Endodermal cell (in vitro differentiated cells): ENCODE measurements around the gene DNAH8. TPM values are rescaled to one million over a fixed set of nuclear protein-coding genes. Genes with fewer than 3 reads are reported as not detected.

ENCODE experiments used
- DNase-seq: peaks from one replicate; pipeline ENCODE4 v3.0.0-alpha.2; 2017
- H3K27ac ChIP-seq: 2 replicates; pipeline ENCODE4 v1.5.1; 2013; ENCODE audit warnings: mild to moderate bottlenecking, low read depth, low read length, moderate library complexity
- H3K27me3 ChIP-seq: 2 replicates; pipeline ENCODE4 v1.6.1; 2013; ENCODE audit warnings: mild to moderate bottlenecking, low read length, moderate library complexity; ENCODE audit not compliant: insufficient read depth, control insufficient read depth, poor library complexity, severe bottlenecking
- H3K36me3 ChIP-seq: 2 replicates; pipeline ENCODE4 v1.7.0; 2013; ENCODE audit warnings: mild to moderate bottlenecking, low read length, moderate library complexity; ENCODE audit not compliant: control insufficient read depth, insufficient read depth
- H3K4me1 ChIP-seq: one replicate; pipeline ENCODE4 v1.7.0; 2013; ENCODE audit warnings: low read length; ENCODE audit not compliant: control insufficient read depth, insufficient read depth
- H3K4me3 ChIP-seq: 2 replicates; pipeline ENCODE4 v1.5.1; 2013; ENCODE audit warnings: mild to moderate bottlenecking, low read length, moderate library complexity
- H3K9ac ChIP-seq: 2 replicates; pipeline ENCODE4 v1.6.1; 2013; ENCODE audit warnings: mild to moderate bottlenecking, low read length, moderate library complexity; ENCODE audit not compliant: poor library complexity, severe bottlenecking; ENCODE audit errors: extremely low read depth
- H3K9me3 ChIP-seq: 2 replicates; pipeline ENCODE4 v1.6.1; 2013; ENCODE audit warnings: mild to moderate bottlenecking, low read length, moderate library complexity; ENCODE audit not compliant: control insufficient read depth
- H3K27ac Mint-ChIP-seq: 2 replicates; pipeline ENCODE4 v1.8.0; 2020; ENCODE audit warnings: mixed read lengths
- H3K27me3 Mint-ChIP-seq: 2 replicates; pipeline ENCODE4 v1.8.0; 2021; ENCODE audit warnings: mild to moderate bottlenecking, mixed read lengths; ENCODE audit not compliant: insufficient read depth
- H3K36me3 Mint-ChIP-seq: 2 replicates; pipeline ENCODE4 v1.8.0; 2020; ENCODE audit warnings: low read depth, mixed read lengths
- H3K4me1 Mint-ChIP-seq: 2 replicates; pipeline ENCODE4 v1.8.0; 2020; ENCODE audit warnings: mixed read lengths
- H3K4me3 Mint-ChIP-seq: 2 replicates; pipeline ENCODE4 v1.8.0; 2020; ENCODE audit warnings: mild to moderate bottlenecking, moderate library complexity, mixed read lengths
- H3K9me3 Mint-ChIP-seq: 2 replicates; pipeline ENCODE4 v1.8.0; 2020; ENCODE audit warnings: mild to moderate bottlenecking, mixed read lengths
- WGBS, 2 experiments: methylation state at CpG; one replicate each; pipeline versions ENCODE4 v1.1.5 to v1.1.7; 2013; ENCODE audit warnings: missing lambda C conversion rate in 2 of 2, mixed read lengths in 1 of 2; ENCODE audit not compliant: insufficient coverage in 1 of 2, insufficient read length in 1 of 2; 5-methylcytosine and 5-hydroxymethylcytosine counted together
- total RNA-seq, 2 donors: library from RNA; stranded (reverse); fragmentation: NEBNext Ultra II Directional in 1 of 2; extraction: Animal tissue kit (Norgen Biotek cat#: 25700) in 1 of 2; gene quantifications; 2 replicates in 1 of 2; 3 replicates in 1 of 2; pipeline ENCODE4 v1.2.1, GENCODE V29; 2021
- TF ChIP-seq, protein P1 (sequence below): fragments of 200-600 bp; sonication (generic); conservative IDR thresholded peaks from 2 replicates; pipeline ENCODE4 v1.5.0; 2021; ENCODE audit warnings: antibody characterized with exemption, mild to moderate bottlenecking

Gene DNAH8
- total RNA-seq, 2 donors from 2014 or later = not detected

DNA sequence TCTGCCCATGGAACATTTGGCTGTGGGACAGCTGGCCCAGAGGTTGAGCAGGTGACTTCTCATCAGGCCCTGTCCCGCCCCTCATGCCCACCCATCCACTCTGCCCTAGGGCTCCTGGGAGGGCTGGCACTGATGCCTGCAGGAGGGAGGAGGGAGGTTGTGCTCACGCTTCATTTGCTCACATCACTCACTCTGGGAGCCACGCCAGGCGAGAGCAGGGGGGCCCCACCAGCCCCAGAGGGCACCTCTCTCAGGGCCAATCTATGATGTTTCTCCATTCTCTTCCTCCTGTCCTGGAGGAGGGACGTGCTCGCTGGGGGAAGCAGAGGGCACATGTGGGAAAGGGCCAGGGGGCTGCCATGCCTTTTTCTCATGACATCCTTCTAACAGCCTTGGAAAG is 322.6 kb downstream of the DNAH8 start:
- H3K36me3 ChIP-seq = no peaks in the 10 kb centered on the region
- H3K4me1 Mint-ChIP-seq = peaks cover 10% of the 10 kb centered on the region
- whole genome bisulfite sequencing, 2 experiments = 93% methylated on average over 3 to 6 of the region's 6 CpGs
- no peak overlapping the region for H3K27ac ChIP-seq
- H3K4me3 Mint-ChIP-seq = no peak overlapping the region
- H3K4me1 ChIP-seq = peaks cover 3% of the 10 kb centered on the region
- H3K9me3 Mint-ChIP-seq = no peaks in the 10 kb centered on the region
- no peak for DNase-seq
- no peaks in the 10 kb centered on the region for H3K9me3 ChIP-seq
- peaks cover 78% of the 10 kb centered on the region for H3K27me3 Mint-ChIP-seq
- H3K4me3 ChIP-seq = no peak overlapping the region
- peaks cover 19% of the 10 kb centered on the region for H3K27me3 ChIP-seq
- H3K36me3 Mint-ChIP-seq = no peaks in the 10 kb centered on the region
- no peak overlapping the region for H3K9ac ChIP-seq
- TF ChIP-seq, protein P1, sequence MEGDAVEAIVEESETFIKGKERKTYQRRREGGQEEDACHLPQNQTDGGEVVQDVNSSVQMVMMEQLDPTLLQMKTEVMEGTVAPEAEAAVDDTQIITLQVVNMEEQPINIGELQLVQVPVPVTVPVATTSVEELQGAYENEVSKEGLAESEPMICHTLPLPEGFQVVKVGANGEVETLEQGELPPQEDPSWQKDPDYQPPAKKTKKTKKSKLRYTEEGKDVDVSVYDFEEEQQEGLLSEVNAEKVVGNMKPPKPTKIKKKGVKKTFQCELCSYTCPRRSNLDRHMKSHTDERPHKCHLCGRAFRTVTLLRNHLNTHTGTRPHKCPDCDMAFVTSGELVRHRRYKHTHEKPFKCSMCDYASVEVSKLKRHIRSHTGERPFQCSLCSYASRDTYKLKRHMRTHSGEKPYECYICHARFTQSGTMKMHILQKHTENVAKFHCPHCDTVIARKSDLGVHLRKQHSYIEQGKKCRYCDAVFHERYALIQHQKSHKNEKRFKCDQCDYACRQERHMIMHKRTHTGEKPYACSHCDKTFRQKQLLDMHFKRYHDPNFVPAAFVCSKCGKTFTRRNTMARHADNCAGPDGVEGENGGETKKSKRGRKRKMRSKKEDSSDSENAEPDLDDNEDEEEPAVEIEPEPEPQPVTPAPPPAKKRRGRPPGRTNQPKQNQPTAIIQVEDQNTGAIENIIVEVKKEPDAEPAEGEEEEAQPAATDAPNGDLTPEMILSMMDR = no peak
- H3K27ac Mint-ChIP-seq = no peak overlapping the region

DNA sequence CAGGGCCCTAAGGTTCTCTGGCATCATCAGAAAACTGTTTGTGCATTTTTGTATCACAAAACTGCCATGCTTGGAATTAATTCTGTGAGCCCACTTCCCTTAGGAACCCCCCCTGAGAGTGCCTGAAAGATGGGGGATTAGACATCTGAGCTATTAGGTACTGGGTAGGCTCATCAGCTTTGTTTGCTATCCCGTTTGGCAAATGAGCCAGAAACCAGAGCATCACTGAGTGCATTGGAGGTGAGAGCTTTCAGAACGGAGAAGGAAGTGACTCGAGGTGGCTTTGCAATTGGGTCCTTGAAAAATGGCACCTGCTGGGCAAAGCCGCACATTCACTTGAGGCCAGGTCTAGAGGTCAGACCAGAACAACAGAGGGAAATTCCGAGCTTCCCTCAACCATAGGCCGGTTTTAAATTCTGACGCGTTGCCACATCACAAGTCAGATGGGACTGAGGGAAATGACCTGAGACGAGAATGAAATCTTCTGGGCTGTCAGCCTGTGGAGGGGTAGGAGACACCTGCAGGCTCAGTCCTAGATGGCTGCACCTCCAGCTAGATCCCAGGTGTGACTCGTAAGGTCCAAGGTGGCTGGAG is 325.1 kb downstream of the DNAH8 start:
- no peak overlapping the region for H3K27ac ChIP-seq
- TF ChIP-seq, protein P1 = no peak
- H3K4me1 Mint-ChIP-seq = peaks cover 10% of the 10 kb centered on the region
- no peak overlapping the region for H3K9ac ChIP-seq
- H3K4me1 ChIP-seq = peaks cover 3% of the 10 kb centered on the region
- no peaks in the 10 kb centered on the region for H3K36me3 ChIP-seq
- no peak overlapping the region for H3K4me3 Mint-ChIP-seq
- WGBS, 2 experiments = 89 to 93% methylated on average over 10 of the region's 10 CpGs
- H3K27ac Mint-ChIP-seq = no peak overlapping the region
- no peak for DNase-seq
- peaks cover 80% of the 10 kb centered on the region for H3K27me3 Mint-ChIP-seq
- no peaks in the 10 kb centered on the region for H3K9me3 ChIP-seq
- H3K36me3 Mint-ChIP-seq = no peaks in the 10 kb centered on the region
- H3K27me3 ChIP-seq = peaks cover 17% of the 10 kb centered on the region
- H3K4me3 ChIP-seq = no peak overlapping the region
- H3K9me3 Mint-ChIP-seq = no peaks in the 10 kb centered on the region

- H3K36me3 Mint-ChIP-seq = no peaks in the 10 kb centered on the region
- 94 to 100% methylated on average over 1 to 2 of the region's 2 CpGs for WGBS, 2 experiments
- no peaks in the 10 kb centered on the region for H3K9me3 ChIP-seq
Observed at GRCh38 chr6:39041072-39041471, 326.0 kb downstream of the DNAH8 start.

More at GRCh38 chr6:39041072-39041471, 326.0 kb downstream of the DNAH8 start:
- no peaks in the 10 kb centered on the region for H3K9me3 Mint-ChIP-seq
- Histone ChIP-seq H3K9ac (no peak overlapping the region), H3K4me1 (peaks cover 3% of the 10 kb centered on the region), H3K36me3 (no peaks in the 10 kb centered on the region), H3K27ac (no peak overlapping the region), H3K4me3 (no peak overlapping the region), H3K27me3 (peaks cover 17% of the 10 kb centered on the region)
- peaks cover 10% of the 10 kb centered on the region for H3K4me1 Mint-ChIP-seq
- peaks cover 80% of the 10 kb centered on the region for H3K27me3 Mint-ChIP-seq
- no peak overlapping the region for H3K4me3 Mint-ChIP-seq
- no peak overlapping the region for H3K27ac Mint-ChIP-seq
- no peak for DNase-seq
- TF ChIP-seq, protein P1 = no peak
